Skin of body (tissue), 2 donors: Measurements from ENCODE around the gene CRISP3. TPM values are rescaled to one million over a fixed set of nuclear protein-coding genes. Genes with fewer than 3 reads are reported as not detected.

Experiments
- DNase-seq: peaks from one replicate; lab custom pipeline; 2025; lab: John Stamatoyannopoulos, UW
- total RNA-seq: library from RNA; depleted of rRNA; stranded (reverse); fragments of >200 nt; gene quantifications from one replicate; pipeline ENCODE4 v1.2.3, GENCODE V29; 2014

CRISP3 gene
- total RNA-seq, 1 donor from 2014 or later: 7.4 TPM

DNA sequence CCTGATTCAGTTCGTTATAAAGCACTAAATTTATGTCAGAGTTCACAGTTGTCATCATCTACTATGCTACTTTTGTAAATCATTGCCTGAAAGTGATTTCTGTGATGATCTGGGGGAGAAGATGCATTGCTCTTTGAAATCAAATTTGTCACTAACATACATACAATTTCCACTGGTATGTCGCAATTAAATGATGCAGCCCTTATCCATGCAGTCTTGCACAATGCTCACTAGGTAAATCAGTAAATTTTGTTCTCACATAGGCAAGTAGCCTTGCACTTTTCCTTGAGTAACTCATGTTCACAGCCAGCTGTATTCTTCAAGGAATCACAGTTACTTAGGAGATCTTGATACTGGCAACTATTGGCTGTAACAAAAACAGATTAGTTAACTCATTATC is 51.7 kb downstream of the CRISP3 start:
- no peak for DNase-seq

Other genes starting within 250 kb of the CRISP3 start
- gene GLYATL3, start 244.5 kb downstream of the CRISP3 start, total RNA-seq: 0.39 TPM
- 7.5 TPM for gene C6orf141, start 193.7 kb downstream of the CRISP3 start, total RNA-seq
- 5.8 TPM for gene RHAG, start 107.5 kb downstream of the CRISP3 start, total RNA-seq
- gene CRISP2, start 30.8 kb downstream of the CRISP3 start, total RNA-seq: not detected
- not detected for gene PGK2, start 42.9 kb upstream of the CRISP3 start, total RNA-seq
- not detected for gene CRISP1, start 122.1 kb upstream of the CRISP3 start, total RNA-seq
- gene DEFB114, start 219.8 kb upstream of the CRISP3 start, total RNA-seq: not detected
- gene DEFB113, start 225.2 kb upstream of the CRISP3 start, total RNA-seq: not detected